Measurements from ENCODE around the gene FLNC.
A peak's percentile ranks its signal among the peaks of the same experiment; 100 is the strongest.

The FLNC gene

GRCh38 chr7:128830231-128831177, at the start of gene FLNC:
Gene FLNC (plus strand): TSS chr7:128830406. CDS start chr7:128830638, 232 bp downstream.
- DNase-seq, result peak; percentile 52 to 59

GRCh38 chr7:128781126-128781525, 49.1 kb upstream of the FLNC start:
- no peak for DNase-seq

DNA sequence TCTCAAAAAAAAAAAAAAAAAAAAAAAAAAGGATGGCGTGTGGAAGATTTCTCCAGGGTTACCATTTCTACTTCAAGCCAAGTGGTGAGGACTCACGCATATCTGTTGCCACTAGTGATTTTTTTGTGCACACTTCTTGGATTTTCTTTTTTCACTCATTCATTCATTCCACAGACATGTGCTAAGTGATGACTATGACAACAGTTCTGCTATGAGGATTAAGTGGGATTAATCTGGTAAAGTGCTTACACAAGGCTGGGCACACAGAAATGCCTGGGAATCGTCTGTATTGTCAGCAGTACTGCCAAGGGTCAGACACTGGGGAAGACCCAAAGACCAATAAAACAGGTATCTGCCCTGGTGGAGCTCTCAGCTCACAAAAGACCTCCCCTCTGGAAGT, 48.4 kb upstream of the FLNC start:
- DNase-seq, result no peak

DNA sequence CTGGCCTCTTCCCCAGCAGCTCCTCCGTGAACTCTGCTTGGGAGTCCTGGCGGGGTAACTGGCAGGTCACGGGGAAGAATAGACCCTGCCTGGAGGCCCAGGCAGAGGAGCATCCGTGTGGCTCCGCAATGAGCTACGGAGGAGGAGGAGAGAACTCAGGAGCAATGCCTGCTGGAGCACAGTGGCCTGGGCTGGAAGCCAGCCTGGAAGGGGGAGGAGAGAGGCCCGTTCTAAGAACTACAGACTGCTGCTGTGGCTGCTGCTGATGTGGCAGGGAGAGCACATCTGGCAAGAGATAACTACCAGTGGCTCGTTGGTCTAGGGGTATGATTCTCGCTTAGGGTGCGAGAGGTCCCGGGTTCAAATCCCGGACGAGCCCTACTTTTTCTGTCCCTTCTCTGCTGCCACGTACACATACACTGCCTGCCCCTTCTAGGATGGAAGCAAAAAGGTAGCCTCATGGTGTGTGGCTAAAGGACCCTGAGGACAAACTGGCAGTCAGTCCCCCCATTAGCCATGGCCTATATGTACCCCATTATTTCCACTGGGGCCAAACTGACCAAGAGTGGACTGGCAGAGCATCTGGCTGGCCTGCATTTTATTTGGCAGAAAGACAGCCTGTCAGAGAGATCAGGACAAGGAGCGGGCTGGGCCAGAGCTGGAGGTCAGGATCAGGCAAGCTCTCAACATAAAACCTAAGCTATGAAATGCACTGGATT, 46.9 kb upstream of the FLNC start:
- DNase-seq, result peak; percentile 40 to 50

GRCh38 chr7:128785738-128786137, 44.5 kb upstream of the FLNC start:
- no peak for DNase-seq

GRCh38 chr7:128788446-128789412, 41.5 kb upstream of the FLNC start:
- no peak for DNase-seq

- DNase-seq, result no peak
Observed at GRCh38 chr7:128790315-128791041, 39.7 kb upstream of the FLNC start.

- peak; percentile 76 to 85 for DNase-seq
Observed at GRCh38 chr7:128791121-128791971, 38.9 kb upstream of the FLNC start, which contains the start of gene CCDC136. Gene CCDC136 (plus strand): TSS chr7:128791968. CDS start chr7:128792412, 444 bp downstream.

- DNase-seq, result no peak
Observed at GRCh38 chr7:128791972-128792327, 38.3 kb upstream of the FLNC start.

DNA sequence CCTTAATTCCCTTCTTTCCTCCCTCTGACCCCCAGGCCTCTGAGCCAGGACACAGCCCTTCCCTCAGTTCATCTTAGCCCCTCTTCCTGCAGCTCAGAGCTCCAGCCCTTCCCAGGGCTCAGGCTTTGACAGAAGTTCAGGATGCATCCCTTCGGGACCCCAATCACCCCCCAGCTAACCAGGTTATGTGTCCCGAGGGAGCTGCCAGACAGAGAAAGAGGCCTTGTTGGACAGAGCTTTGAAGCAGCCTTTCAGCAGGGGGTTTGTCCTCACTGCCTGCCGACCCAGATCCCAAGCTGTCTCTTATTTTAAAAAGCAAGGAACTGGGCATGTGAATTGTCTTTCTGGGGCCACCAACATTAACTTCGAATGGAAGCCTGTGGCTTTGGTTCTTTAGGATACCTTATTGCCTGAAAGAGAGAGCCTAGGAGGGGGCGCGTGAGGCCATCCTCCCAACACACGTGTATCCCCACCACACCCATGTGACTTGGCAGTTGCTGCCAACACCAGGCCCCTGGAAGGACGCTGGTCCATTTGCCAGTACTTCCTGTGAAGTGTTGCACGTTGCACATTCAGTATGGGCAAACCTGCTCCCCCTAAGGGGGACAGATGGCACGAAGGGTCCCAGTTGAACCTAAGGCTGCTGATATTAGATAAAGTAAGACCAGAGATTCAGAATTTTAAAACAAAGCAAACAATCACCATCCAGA, 37.6 kb upstream of the FLNC start:
- DNase-seq, result no peak

DNA sequence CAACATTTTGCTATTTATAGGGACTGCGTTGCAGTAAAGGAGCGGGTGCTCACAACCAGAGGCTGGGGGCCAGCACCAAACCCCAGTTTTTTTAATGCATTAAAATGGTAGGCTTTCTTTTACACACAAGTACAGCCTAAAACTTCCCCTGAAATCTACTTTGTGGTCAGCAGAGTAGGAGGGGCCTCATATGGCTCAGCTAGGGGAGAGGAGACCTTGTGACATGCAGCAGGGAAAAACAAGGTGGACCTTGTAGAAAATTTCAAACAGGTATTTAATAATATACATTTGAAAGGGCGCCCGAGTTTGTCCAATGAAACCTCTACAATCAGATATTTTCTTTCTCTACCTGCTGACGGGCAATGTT, 37.0 kb upstream of the FLNC start:
- DNase-seq, result no peak

DNA sequence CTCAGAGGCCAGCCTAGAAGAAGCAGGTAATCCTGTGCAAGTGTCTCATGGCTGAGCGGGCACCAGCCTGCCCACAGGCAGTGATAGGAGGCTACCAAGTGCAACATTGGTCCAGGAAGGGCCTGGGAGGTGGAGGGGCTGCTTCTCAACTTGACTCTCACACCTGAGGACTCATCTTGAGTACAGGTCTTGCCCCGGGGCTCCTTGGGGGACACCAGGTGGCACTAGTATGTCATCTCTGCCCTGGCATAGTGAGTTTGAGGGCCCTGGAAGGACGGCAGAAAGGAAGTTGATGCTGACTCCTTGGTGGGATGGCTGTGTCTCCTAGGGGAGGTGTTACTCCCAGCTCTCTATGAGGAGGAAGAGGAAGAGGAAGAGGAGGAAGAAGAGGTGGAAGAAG, 36.2 kb upstream of the FLNC start:
- peak in 1 of 2 experiments; percentile 38 for DNase-seq

- no peak for DNase-seq
Observed at GRCh38 chr7:128794436-128794835, 35.8 kb upstream of the FLNC start.

GRCh38 chr7:128795129-128795528, 35.1 kb upstream of the FLNC start:
- DNase-seq, result no peak

DNA sequence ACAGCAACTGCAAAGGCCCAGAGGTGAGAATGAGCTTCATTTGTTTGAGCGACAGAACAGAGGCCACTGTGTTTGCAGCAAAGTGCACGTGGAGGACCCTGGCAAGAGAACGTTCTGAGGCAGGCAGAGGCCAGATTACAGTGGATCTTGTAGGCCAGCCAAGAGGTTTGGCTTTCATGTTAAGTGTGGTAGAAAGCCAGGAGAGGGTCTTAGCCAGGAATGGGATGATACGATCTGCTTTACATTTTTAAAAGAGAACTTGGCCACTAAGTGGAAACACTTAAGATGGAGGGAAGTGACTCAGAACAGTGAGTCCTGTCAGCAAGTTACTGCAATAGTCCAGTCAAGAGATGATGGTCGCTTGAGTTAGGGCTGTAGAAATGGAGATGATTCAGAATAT, 33.9 kb upstream of the FLNC start:
- DNase-seq, result no peak

DNA sequence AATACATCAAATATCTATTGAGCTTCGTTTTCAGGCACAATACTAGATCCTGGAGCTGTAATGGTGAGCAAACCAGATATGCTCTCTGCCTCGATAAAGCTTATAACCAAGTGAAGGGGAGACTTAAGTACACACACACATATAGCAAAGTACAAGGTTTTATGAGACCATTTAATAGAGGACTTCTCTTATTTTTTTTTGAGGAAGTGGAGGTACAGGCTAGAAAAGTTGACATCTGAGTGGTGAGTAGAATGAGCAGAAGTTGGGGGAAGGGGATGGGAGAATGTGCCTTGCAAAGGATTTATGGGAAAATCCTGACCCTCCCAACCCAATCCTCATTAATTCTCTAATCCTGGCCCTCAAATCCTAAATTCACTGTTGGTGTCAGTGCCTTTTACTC, 30.8 kb upstream of the FLNC start:
- no peak for DNase-seq

- DNase-seq, result no peak
Observed at GRCh38 chr7:128800567-128800966, 29.6 kb upstream of the FLNC start.

GRCh38 chr7:128801003-128801402, 29.2 kb upstream of the FLNC start:
- DNase-seq, result no peak

DNA sequence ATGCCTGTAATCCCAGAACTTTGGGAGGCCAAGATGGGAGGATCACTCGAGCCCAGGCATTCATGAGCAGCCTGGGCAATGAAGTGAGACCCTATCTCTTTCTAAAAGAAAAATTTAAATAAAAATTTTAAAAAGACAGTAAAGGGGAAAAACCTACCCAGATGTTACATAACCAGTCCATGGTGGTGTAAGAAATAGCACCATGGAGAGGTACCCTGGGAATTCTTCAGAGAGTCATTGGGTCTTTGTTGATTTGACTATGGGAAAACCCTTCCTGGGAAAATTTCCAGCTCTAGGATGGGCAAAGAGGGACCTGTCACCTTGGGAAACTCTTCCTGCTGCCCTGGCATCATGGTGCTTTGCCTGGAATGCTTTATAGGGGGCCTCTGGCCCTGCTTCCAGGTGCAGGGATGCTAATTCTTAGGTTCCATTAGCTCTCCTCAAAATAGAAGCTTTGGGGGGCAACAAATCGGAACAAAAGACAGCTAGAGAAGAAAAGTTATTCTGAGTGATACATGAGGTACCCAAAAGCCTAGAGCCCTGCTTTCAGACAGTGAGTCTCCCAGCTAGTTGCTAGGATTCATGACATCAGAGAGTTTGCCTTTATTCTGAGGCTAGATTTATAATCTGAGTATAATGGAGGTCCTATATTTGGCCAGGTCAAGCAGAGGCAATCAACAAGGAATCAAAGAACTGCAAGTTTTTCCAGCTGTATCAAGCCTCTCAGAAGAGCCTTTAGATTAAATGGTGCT, 28.4 kb upstream of the FLNC start:
- DNase-seq, result no peak

- DNase-seq, result no peak
Observed at GRCh38 chr7:128804484-128804883, 25.7 kb upstream of the FLNC start.
